Activated CD8-positive, alpha-beta T cell treated with anti-CD3 and anti-CD28 coated beads for 36 hours (primary cell): Measurements from ENCODE around the gene PFDN5. TPM values are rescaled to one million over a fixed set of nuclear protein-coding genes. Genes with fewer than 3 reads are reported as not detected.
"Not testable (repeated sequence)": the region's sequence is repeated elsewhere in the genome, so short reads cannot be mapped to it uniquely, and the experiment has no call there.

Experiments
- ATAC-seq: fragments of 200-7000 bp; cut with Tn5 transposase; one replicate; pipeline ENCODE4 v1.10.0; 2021; ENCODE audit warnings: mild to moderate bottlenecking, moderate library complexity
- CTCF ChIA-PET: fragments of 350-600 bp; sonication (Branson Sonifier 250); formaldehyde crosslinking; loops from one replicate; lab custom pipeline; 2021; ENCODE audit warnings: antibody characterized with exemption; lab: Charles Lee
- POLR2A ChIA-PET: fragments of 350-600 bp; sonication (Branson Sonifier 250); formaldehyde crosslinking; loops from one replicate; lab custom pipeline; 2021; ENCODE audit warnings: antibody characterized with exemption; lab: Charles Lee
- DNase-seq: peaks from one replicate; pipeline ENCODE4 v3.0.0-alpha.2; 2020
- H3K27ac Mint-ChIP-seq: one replicate; pipeline ENCODE4 v1.8.0; 2021; ENCODE audit warnings: mild to moderate bottlenecking, mixed read lengths
- H3K27me3 Mint-ChIP-seq: one replicate; pipeline ENCODE4 v1.8.0; 2021; ENCODE audit warnings: mixed read lengths
- H3K36me3 Mint-ChIP-seq: one replicate; pipeline ENCODE4 v1.8.0; 2021; ENCODE audit warnings: low read depth, mixed read lengths
- H3K4me1 Mint-ChIP-seq: one replicate; pipeline ENCODE4 v1.8.0; 2021; ENCODE audit warnings: low read depth, mixed read lengths
- H3K4me3 Mint-ChIP-seq: one replicate; pipeline ENCODE4 v1.8.0; 2021; ENCODE audit warnings: mild to moderate bottlenecking, moderate library complexity, mixed read lengths
- H3K9me3 Mint-ChIP-seq: one replicate; pipeline ENCODE4 v1.8.0; 2021; ENCODE audit warnings: mixed read lengths
- CTCF ChIP-seq: fragments of 200-600 bp; IDR thresholded peaks from one replicate; pipeline ENCODE4 v1.8.0; 2022; ENCODE audit warnings: antibody characterized with exemption, mild to moderate bottlenecking
- intact Hi-C: fragments of 100-400 bp; cut with micrococcal nuclease; formaldehyde crosslinking; loops from one replicate; pipeline ENCODE4 v1.10.0; 2022
- total RNA-seq, 2 experiments: library from RNA; stranded (reverse); gene quantifications; one replicate each; pipeline ENCODE4 v1.2.3, GENCODE V29; 2021

Gene PFDN5
- total RNA-seq, 2 experiments from 2014 or later = 322 to 373 TPM

DNA sequence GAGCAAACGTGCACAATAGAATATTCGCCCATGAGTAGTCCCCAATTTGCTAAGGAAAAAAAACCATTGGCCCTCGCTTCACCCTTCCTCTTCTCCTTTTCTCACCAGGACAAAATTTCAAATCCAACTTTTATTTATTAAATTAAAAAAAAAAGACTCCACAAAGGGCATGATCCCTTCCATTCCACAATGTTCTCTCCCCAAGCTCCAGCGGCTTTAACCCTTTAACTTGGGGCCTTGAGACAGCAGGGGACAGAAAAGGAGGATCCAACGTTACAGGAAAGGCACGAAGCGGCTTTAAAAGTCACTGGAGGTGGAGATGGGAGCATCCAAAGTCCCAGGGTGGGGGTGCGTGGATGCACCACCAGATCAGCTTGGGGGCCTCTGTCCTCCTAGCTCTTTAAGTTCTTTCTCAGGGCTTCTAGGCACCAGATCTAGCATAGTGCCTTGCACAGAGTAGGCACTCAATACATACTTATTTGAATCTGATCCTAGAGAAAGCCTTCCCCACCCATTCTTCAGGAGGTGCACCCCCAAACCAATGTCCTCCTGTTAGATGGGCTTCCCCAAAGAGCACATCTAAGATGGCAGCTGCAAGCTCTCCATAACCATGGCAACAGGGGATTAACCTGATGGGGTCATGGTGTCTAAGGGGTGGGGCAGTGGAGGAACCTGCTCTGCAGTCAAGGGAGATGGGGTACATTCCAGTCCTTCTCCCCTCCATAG, 31.3 kb downstream of the PFDN5 start:
- DNase-seq = peak; percentile 23
- H3K27me3 Mint-ChIP-seq = peaks cover 2% of the 10 kb centered on the region
- no peak for TF ChIP-seq CTCF
- no peaks in the 10 kb centered on the region for H3K9me3 Mint-ChIP-seq
- no peaks in the 10 kb centered on the region for H3K36me3 Mint-ChIP-seq
- intact Hi-C loops = no loop called here
- ATAC-seq = no peak
- peak overlapping the region; percentile 85 for H3K4me3 Mint-ChIP-seq
- no peak overlapping the region for H3K27ac Mint-ChIP-seq
- ChIA-PET CTCF (interaction anchor here (0.8 to 13.9 kb wide), 9 partner anchors 18 to 182 kb away, joined by 3 to 293 read pairs (median 6); partner anchors contain the start of genes NPFF and SP1), POLR2A (interaction anchor here (0.8 kb wide), 1 partner anchor 114 kb away, joined by 3 read pairs; no protein-coding TSS in a partner anchor)
- H3K4me1 Mint-ChIP-seq = peaks cover 25% of the 10 kb centered on the region

GRCh38 chr12:53327435-53328042, 32.2 kb downstream of the PFDN5 start:
- no peaks in the 10 kb centered on the region for H3K9me3 Mint-ChIP-seq
- ChIA-PET CTCF (interaction anchor here (0.7 to 13.9 kb wide), 12 partner anchors 9 to 296 kb away, joined by 3 to 293 read pairs (median 5); partner anchors contain the start of genes NPFF, SP1 and SP7), POLR2A (interaction anchor here (0.8 kb wide), 1 partner anchor 113 kb away, joined by 3 read pairs; no protein-coding TSS in a partner anchor)
- peaks cover 20% of the 10 kb centered on the region for H3K4me1 Mint-ChIP-seq
- intact Hi-C loops = no loop called here
- DNase-seq (peak; percentile 28), ATAC-seq (no peak)
- H3K27ac Mint-ChIP-seq = no peak overlapping the region
- H3K4me3 Mint-ChIP-seq = no peak overlapping the region
- TF ChIP-seq CTCF = peak; percentile 62
- no peaks in the 10 kb centered on the region for H3K36me3 Mint-ChIP-seq
- H3K27me3 Mint-ChIP-seq = peaks cover 6% of the 10 kb centered on the region

DNA sequence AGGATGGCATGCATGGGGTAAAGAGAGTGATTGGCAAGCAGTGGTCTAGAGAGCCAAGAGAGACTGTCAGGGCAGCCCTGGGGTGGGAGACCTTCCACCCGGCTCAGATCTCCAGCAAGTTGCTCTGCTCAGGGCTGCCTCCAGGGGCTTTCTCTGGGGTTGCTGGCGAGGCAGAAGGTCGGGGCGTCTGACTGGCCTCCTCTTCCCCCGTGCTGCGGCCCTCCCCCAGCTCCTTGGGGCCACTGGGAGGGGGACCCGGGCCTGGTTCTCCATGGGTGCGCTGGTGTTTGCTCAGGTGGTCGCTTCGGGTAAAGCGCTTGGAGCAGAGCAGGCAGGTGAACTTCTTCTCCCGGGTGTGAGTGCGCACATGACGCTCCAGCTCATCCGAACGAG, 32.7 kb downstream of the PFDN5 start:
- Mint-ChIP-seq H3K36me3 (no peaks in the 10 kb centered on the region), H3K27me3 (peaks cover 7% of the 10 kb centered on the region), H3K4me1 (peaks cover 18% of the 10 kb centered on the region), H3K4me3 (no peak overlapping the region), H3K27ac (no peak overlapping the region), H3K9me3 (no peaks in the 10 kb centered on the region)
- peak; percentile 29 for DNase-seq
- no peak for ATAC-seq
- CTCF ChIA-PET = interaction anchor here (0.7 to 13.9 kb wide), 10 partner anchors 8 to 296 kb away, joined by 3 to 293 read pairs (median 4); partner anchors contain the start of genes NPFF, SP1 and SP7
- no peak for TF ChIP-seq CTCF
- intact Hi-C loops = no loop called here
- POLR2A ChIA-PET = no interaction called here

- H3K9me3 Mint-ChIP-seq = no peaks in the 10 kb centered on the region
- intact Hi-C loops = no loop called here
- DNase-seq (no peak), ATAC-seq (no peak)
- no peak overlapping the region for H3K27ac Mint-ChIP-seq
- H3K4me3 Mint-ChIP-seq = no peak overlapping the region
- no peak for TF ChIP-seq CTCF
- H3K4me1 Mint-ChIP-seq = peaks cover 5% of the 10 kb centered on the region
- ChIA-PET CTCF (interaction anchor here (1.1 to 13.9 kb wide), 4 partner anchors 9 to 22 kb away, joined by 4 to 293 read pairs (median 10); partner anchors contain the start of gene AAAS), POLR2A (no interaction called here)
- H3K27me3 Mint-ChIP-seq = peaks cover 15% of the 10 kb centered on the region
- no peaks in the 10 kb centered on the region for H3K36me3 Mint-ChIP-seq
Observed at GRCh38 chr12:53330671-53331070, 35.3 kb downstream of the PFDN5 start.

DNA sequence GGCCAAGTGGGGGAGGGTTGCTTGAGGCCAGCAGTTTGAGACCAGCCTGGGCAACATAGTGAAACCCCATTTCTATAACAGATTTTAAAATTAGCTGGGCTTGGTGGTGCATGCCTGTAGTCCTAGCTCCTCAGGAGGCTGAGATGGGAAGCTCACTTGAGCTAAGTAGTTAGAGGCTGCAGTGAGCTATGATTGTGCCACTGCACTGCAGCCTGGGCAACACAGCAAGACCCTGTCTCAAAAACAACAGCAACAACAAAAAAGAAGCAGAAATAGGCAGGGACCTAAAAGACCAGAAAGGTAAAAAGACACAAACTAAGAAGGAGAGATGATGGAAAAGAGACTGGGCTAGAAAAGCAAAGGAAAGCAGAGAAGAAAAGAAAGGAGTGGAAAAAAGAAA, 37.0 kb downstream of the PFDN5 start:
- H3K4me1 Mint-ChIP-seq, ATAC-seq, H3K9me3 Mint-ChIP-seq, H3K27ac Mint-ChIP-seq, intact Hi-C loops, DNase-seq, H3K36me3 Mint-ChIP-seq, H3K4me3 Mint-ChIP-seq: not testable (repeated sequence)
- ChIA-PET POLR2A (interaction anchor here (1.7 kb wide), 1 partner anchor 114 kb away, joined by 3 read pairs; no protein-coding TSS in a partner anchor), CTCF (interaction anchor here (1.5 to 13.9 kb wide), 3 partner anchors 11 to 89 kb away, joined by 3 to 293 read pairs (median 16); partner anchors contain the start of gene AAAS)
- H3K27me3 Mint-ChIP-seq = peaks cover 28% of the 10 kb centered on the region
